HG02885 (cell line): ENCODE measurements around the gene LONP2.
A peak's percentile ranks its signal among the peaks of the same experiment; 100 is the strongest.

ENCODE experiments used
- ATAC-seq: cut with Tn5 transposase; IDR thresholded peaks from one replicate; pipeline ENCODE4 v1.9.1; 2021; ENCODE audit warnings: mild to moderate bottlenecking; ENCODE audit not compliant: unreplicated experiment, poor library complexity

LONP2 gene, protein sequence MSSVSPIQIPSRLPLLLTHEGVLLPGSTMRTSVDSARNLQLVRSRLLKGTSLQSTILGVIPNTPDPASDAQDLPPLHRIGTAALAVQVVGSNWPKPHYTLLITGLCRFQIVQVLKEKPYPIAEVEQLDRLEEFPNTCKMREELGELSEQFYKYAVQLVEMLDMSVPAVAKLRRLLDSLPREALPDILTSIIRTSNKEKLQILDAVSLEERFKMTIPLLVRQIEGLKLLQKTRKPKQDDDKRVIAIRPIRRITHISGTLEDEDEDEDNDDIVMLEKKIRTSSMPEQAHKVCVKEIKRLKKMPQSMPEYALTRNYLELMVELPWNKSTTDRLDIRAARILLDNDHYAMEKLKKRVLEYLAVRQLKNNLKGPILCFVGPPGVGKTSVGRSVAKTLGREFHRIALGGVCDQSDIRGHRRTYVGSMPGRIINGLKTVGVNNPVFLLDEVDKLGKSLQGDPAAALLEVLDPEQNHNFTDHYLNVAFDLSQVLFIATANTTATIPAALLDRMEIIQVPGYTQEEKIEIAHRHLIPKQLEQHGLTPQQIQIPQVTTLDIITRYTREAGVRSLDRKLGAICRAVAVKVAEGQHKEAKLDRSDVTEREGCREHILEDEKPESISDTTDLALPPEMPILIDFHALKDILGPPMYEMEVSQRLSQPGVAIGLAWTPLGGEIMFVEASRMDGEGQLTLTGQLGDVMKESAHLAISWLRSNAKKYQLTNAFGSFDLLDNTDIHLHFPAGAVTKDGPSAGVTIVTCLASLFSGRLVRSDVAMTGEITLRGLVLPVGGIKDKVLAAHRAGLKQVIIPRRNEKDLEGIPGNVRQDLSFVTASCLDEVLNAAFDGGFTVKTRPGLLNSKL

DNA sequence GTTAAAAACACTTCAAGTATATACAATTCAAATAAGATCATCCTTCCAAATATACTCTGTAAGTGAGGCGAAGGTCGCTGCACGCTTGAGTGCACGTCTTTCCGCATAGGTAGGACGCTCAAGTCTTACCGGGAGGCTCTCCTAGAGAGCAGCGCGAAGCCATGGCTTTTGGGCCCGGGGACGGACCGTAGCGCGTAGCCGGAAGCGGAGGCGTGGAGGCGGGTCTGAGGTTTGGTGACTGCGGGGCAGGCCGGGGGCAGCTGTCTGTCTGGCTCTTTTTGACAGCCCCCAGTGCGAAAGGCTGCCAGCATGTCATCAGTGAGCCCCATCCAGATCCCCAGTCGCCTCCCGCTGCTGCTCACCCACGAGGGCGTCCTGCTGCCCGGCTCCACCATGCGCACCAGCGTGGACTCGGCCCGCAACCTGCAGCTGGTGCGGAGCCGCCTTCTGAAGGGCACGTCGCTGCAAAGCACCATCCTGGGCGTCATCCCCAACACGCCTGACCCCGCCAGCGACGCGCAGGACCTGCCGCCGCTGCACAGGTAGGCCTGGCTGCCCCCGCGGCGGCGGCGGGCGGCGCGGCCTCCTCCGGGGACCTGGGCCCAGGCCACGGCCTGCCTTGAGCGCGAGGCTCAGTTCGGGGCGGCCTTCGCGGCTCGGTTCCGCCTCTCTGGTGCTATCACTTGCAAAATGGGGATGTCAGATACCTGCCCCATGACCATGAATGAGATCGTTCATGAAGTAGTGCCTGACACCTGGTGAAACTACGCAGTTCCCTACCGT lies at the start of gene LONP2:
Gene LONP2, plus strand, starts transcription at position 221 of the 783 bp plus-strand sequence. Its CDS starts 89 bp downstream, at position 310.
- peak; percentile 96 for ATAC-seq

DNA sequence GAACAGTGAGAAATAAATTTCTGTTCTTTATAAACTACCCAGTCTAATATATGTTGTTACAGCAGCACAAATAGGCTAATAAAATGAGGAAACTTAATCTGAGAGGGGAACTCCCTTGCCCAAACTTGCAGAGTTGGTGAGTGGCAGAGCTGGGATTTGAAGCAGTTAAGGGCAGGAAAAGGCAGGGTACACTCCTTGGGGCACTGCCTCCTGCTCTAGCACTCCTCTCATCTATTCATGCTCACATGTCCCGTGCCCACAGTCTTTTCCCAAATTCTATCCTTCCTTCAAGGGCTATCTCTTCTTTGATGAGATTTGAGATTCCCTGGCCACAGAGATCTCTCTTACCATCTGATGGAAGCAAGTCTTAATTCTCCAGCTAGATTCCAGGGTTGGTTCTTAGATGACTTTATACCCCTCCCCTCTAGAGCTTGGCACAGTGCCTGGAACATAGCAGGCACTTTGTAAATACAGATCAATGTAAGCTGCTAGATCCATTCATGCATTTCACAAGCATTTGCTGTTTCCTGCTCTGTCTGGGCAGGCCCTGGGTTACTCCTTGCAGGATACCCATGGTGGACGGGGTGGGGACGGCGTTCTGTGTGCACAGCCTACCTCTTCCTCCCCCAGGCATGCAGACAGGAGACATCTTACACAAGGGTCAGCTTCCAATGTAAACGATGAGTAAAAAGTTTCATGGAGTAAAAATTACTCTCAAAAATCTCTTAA lies 49.1 kb upstream of the LONP2 start:
- ATAC-seq, result no peak

DNA sequence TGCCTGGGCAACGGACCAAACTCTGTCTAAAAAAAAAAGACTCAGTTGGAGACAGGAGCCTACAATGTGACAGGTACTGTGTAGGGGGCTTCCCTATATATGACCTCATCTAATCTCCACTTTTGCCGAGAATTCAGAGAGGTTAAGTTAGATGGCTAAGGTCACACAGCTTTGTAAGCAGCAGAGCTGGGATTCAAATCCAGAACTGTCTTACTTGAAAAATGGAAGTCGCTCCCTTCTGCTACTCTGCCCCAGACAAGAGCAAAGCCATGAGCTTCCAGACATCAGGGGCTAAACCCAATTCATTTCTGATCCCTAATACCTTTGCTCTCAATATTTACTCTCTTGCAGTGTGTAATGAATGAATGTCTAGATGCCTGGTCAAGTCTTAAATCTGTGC lies 46.8 kb upstream of the LONP2 start:
- no peak for ATAC-seq

DNA sequence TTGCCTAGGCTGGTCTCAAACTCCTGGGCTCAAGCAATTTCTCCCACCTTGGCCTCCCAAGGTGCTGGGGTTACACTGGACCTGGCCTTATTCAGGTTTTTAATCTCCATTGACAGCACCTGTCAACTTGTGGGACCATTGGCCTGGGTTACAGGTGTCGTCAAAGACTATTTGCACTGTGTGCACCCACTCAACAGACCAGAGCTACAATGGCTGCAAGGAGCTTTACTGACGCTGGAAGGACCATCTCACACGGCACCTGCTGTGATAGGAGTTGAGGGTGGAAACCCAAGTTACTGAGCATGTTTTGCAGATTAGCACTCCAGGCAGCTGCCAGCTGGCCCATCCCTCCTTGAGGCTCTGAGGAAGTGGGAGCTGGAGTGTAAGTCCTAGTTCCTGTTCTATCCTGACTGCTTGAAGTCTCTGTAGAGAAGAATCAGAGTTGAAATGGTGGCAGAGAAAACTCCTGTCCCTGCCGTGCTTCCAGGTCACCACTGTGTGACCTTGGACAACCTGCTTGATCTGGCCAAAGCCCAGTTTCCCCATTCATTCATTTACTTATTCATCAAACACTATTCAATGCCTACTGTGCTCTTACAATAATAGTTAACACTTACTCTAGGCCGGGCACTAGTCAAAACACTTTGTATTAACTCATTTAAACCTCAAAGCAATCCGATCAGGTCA lies 42.4 kb upstream of the LONP2 start:
- no peak for ATAC-seq

DNA sequence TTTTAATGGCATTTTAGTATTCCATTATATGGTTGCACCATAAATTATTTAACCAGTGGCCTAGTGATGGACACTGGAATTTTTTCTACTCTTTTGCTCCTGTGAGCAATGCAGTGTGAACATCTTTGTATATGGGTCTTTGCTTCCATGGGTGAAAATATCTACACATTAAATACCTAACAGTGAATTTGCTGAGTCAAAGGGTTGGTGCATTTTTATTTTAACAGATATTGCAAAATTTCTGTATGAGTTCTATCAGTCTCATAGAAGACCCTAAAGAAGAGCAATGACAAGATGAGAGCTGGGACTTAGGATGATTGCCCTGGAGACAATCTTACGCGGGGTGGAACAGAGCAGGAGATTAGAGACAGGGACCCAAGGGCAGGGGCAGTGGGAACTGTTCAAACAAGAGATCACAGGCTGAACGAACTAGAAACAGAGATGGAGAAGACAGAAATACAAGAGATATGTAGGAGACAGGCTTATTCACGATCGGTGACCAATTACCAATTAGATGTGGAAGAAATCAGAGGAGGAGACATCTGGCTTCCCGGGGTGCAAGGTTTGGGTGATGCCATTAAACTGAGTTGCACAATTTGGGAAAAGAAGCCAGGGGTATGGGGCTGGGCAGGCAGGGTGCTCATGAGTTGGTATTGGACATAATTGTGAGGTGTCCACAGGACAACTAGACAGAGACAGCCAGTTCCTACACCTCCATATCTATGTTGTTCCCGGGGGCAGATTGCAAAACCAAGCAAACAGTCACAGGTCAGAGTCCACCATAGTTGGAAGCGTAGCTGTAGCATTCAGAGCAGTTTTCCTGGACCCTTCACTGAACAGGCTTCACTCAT lies 39.9 kb upstream of the LONP2 start:
- ATAC-seq, result no peak

DNA sequence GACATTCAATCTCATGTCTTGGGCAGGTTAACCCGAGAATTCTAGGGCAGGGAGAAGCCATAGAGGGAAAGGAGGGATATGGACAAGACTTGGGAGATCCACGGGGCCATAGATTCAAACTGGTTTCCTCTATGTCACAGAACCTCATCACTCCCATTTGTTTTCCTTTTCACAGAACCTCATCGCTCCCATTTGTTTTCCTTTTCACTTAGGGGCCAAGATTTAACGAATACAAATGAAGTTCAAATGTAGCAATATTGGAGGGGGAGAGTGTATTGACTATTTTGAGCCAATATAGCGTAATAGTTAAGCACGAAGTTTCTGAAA lies 39.3 kb upstream of the LONP2 start:
- no peak for ATAC-seq

DNA sequence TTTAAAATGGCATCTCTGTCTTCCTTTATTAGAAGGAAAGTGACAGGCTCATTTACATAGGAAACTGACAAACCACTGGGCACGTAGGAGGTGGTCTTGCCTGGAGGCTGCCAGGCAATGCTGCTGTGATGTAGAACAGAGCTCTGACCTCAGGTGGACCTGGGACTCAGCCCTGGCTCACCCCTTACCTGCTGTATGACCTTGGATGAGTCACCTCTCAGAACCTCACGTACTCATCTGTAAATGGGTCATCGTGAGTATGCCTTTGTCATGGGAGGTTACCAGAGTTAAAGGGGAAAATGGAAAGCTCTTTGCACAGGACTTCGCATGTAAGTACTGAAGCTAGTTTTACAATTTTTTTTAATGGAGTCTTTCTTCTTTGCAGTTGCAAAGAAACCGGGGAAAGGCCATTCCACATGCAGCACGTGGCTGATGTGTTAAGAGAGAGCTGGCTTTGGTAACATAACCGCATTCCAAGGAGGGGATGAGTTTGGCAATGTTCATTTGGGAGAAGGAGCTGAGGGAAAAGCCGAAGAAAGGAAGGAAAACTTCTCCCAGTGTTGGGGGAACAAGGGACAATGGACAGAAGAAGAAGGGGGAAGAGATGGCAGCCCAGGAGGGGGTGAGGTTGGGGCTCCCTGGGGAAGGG lies 37.4 kb upstream of the LONP2 start:
- no peak for ATAC-seq

DNA sequence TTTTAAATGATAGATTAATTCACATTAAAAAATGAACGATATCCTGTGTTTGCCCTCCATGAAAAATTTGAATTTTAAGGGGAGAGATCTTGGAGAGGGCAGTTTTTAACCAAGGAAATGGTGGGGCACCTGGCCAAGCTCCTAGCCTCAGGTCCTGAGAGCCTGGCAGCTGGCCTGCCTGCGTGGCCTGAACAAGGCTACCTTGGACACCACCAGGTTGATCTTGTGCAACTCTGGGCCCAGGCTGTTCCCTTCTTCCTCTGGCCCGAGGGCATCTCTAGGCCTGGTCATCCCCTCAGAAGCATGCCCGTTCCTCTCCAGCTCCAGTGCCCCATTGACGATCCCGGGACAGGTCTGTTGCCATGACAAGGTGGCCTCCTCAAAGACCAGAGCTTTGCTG lies 33.4 kb upstream of the LONP2 start:
- ATAC-seq, result no peak

DNA sequence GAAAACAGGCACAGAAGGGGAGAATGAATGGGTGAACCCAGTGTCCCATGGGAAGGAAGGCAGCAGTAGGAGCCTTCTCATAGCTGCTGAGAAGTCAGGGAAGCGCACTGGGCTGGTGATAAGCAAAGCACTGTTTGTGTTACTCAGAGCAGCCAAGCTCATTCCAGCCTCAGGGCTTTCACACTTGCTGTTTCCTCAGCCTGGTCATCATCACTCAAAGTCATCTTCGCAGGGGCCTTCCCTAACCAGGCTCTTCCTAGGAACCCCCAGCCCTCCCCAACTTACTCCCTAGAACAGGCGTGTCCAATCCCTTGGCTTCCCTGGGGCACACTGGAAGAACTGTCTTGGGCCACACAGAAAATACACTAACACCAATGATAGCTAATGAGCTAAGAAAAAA lies 32.1 kb upstream of the LONP2 start:
- no peak for ATAC-seq

DNA sequence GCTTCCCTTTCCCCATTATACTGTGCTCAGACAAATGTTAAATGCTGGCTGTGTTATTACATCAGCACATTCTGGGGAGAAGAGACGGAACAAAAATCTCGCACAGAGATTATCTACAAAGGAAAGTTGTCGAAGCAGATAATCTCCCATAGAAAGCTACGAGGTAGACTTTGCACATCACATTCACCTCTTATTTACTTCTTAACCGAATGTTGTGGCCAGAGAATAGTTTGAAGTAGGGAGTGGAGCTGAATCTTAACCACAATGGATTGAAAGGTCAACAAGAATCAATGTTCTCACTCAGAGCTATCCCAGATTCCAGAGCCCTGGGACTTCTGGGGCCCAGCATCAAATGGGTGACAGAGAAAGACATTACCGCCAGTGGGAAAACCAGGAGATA lies 28.4 kb upstream of the LONP2 start:
- ATAC-seq, result no peak

DNA sequence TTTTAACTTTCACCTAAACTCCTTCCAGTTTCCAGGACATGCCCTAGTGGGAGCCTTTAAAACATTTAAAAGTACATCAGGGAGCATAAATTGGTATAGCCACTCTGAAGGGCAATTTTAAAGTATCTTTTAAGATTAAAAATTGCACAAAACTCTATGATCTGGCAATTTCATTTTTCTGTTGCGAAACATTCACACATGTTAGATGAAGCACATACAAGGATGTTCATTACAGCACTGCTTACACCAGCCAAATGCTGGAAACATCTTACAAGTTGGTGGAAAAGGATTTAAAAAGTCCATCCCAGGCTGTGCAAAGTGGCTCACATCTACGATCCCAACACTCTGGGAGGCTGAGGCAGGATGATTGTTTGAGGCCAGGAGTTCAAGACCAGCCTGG lies 26.4 kb upstream of the LONP2 start:
- no peak for ATAC-seq

DNA sequence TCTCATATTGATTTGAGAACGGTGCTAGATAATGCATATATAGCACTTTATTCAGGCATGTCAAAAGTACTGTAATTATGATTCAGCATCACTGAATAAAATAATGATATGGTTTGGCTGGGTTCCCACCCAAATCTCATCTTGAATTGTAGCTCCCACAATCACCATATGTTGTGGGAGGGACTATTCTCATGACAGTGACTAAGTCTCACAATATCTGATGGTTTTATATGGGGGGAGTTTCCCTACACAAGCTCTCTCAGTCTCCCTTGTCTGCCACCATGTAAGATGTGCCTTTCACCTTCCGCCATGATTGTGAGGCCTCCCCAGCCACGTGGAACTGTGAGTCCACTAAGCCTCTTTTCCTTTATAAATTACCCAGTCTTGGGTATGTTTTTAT lies 25.6 kb upstream of the LONP2 start:
- no peak for ATAC-seq

DNA sequence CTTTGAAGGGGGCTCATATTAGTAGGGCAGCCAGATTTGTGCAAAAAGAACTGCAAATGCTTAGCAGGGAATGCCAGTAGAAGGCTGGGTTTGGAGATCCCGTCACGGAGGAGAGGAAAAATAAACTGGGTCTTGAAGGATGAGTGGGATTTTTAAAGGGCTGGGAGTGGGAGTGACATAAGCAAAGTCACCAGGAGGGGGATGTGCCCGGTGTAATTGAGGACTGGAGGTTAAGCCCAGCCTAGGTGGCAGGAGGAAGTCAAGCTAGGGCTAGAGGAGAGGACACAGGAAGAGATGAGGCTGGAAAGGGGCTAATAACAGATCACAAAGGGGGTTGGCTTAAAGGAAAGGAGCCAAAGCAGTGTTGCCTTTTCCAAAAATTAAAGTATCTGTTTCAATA lies 23.2 kb upstream of the LONP2 start:
- ATAC-seq, result no peak

DNA sequence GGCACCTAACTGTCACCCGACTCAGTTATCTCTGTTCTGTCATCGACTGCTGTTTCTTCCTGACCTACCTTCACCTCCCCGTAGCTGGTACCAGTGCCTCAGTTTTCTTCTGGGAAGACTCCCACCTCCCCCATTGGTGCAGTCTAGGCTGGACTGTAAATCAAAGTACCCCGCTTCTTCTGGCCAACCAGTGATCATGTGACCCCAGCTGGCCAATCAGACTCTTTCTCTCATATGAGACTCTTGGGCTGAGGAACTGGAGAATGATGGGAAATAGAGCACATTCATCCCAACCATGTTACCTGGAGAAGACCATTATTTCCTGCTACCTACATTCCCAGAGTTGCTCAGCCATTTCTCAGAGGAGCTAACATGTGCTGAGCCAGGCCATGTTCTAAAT lies 20.6 kb upstream of the LONP2 start:
- no peak for ATAC-seq

DNA sequence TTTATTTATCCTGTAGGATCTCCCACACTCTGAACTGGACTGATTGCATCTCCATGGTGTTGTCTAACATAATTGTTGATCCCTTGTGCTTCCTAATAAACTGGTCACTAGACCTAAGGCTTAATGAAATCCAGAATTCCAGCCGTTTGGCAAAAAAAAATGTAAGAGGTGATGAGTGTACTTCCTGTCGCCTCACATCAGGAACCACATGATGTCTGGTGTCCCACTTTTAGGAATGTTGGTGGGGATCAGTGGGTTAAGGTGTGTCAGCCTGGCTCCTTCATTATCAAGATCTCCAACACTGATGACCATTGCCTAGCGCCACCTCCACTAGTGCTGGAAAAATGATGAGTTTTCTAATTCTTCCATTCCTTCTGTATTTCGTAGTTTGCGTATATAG lies 18.6 kb upstream of the LONP2 start:
- no peak for ATAC-seq

DNA sequence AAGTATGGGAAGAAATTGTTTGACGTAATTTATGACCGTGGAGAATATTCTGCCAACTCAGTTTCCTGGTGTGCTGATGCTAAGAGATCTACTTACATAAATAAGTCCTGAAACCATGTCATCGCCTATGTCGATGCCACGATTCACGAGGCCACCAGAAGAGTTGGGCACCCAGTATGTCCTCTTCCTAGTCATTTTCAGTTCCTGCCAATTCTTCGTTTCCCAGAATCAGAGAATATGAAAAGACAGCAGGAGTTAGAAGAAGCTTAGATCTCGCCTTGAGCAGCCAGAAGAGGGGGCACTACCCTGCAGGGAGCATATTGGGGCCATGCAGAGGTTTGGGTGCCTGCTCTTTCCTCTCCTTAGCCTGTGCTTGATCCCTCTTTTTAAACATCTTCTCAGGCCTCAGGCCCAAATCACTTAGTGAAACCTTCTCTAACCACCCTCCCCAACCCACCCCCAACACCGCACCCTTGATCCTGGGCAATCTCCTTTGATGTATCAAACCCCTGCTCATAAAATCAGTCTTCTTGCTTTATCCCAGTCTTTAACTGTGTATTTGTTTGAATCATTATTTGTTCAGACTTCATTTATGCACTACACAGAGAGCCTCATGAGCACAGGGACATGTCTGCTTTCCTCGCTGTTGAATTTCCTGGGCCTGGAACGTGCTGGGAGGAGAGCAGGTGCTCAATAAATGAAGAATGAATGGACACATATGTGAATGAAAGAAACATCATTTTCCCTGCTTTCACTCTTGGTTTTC lies 12.2 kb upstream of the LONP2 start:
- peak; percentile 69 for ATAC-seq

DNA sequence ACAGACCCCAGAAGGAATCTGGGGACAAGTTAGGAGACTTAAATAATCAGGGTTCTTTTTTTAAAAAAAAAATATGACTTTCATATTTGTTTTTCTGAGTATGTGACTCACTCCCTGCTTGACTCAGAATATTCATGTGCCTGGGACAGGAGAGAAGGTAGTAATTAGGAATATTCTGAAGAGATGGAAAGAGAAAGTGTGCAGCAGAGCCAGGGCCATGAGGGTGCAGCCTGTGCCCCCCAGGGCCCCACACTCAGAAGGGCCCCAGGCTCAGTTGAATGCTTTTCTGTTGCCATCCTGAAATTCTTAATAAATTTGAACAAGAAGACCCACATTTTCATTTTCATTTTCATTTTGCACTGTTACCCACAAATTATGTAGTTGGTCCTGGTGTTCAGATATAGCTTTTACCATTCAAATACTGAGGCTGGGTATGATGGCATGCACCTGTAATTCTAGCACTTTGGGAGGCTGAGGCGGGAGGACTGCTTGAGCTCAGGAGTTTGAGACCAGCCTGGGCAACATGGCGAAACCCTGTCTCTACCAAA lies 11.5 kb upstream of the LONP2 start:
- no peak for ATAC-seq
